GDM1 (cell line): ENCODE measurements around the gene PHACTR1.

Source experiments
- DNase-seq: peaks from one replicate; lab custom pipeline; 2025; lab: John Stamatoyannopoulos, UW

Gene PHACTR1

GRCh38 chr6:12952318-12952717 lies 235.8 kb downstream of the PHACTR1 start:
- DNase-seq = no peak

- no peak for DNase-seq
Observed at GRCh38 chr6:12955956-12956355, 239.4 kb downstream of the PHACTR1 start.

- DNase-seq = no peak
Observed at GRCh38 chr6:12956991-12957320, 240.4 kb downstream of the PHACTR1 start.

GRCh38 chr6:12957321-12958051 lies 240.9 kb downstream of the PHACTR1 start:
- peak; percentile 57 for DNase-seq

GRCh38 chr6:12958052-12958706 lies 241.6 kb downstream of the PHACTR1 start:
- DNase-seq = no peak

- no peak for DNase-seq
Observed at GRCh38 chr6:12961761-12962160, 245.2 kb downstream of the PHACTR1 start.

- DNase-seq = no peak
Observed at GRCh38 chr6:12962529-12962928, 246.0 kb downstream of the PHACTR1 start.

- peak; percentile 20 for DNase-seq
Observed at GRCh38 chr6:12962987-12963386, 246.4 kb downstream of the PHACTR1 start.

- DNase-seq = no peak
Observed at GRCh38 chr6:12963567-12963966, 247.0 kb downstream of the PHACTR1 start.

GRCh38 chr6:12967686-12968085 lies 251.1 kb downstream of the PHACTR1 start:
- DNase-seq = no peak

GRCh38 chr6:12968290-12968689 lies 251.7 kb downstream of the PHACTR1 start:
- no peak for DNase-seq

GRCh38 chr6:12968839-12969558 lies 252.4 kb downstream of the PHACTR1 start:
- DNase-seq = no peak

GRCh38 chr6:12969966-12970365 lies 253.4 kb downstream of the PHACTR1 start:
- no peak for DNase-seq

GRCh38 chr6:12973386-12973785 lies 256.8 kb downstream of the PHACTR1 start:
- no peak for DNase-seq

GRCh38 chr6:12974551-12974950 lies 258.0 kb downstream of the PHACTR1 start:
- DNase-seq = no peak

- no peak for DNase-seq
Observed at GRCh38 chr6:12976366-12976765, 259.8 kb downstream of the PHACTR1 start.

GRCh38 chr6:12977206-12977605 lies 260.6 kb downstream of the PHACTR1 start:
- DNase-seq = no peak

GRCh38 chr6:12977806-12978205 lies 261.2 kb downstream of the PHACTR1 start:
- no peak for DNase-seq

GRCh38 chr6:12980741-12981140 lies 264.2 kb downstream of the PHACTR1 start:
- no peak for DNase-seq

GRCh38 chr6:12984776-12985175 lies 268.2 kb downstream of the PHACTR1 start:
- no peak for DNase-seq

GRCh38 chr6:12987783-12988182 lies 271.2 kb downstream of the PHACTR1 start:
- DNase-seq = no peak

GRCh38 chr6:12990162-12990561 lies 273.6 kb downstream of the PHACTR1 start:
- no peak for DNase-seq

- no peak for DNase-seq
Observed at GRCh38 chr6:12991435-12991834, 274.9 kb downstream of the PHACTR1 start.
